Measurements from ENCODE around the gene HOXC11. TPM values are rescaled to one million over a fixed set of nuclear protein-coding genes. Genes with fewer than 3 reads are reported as not detected.

Gene HOXC11
- polyA plus RNA-seq, 1 experiment, result not detected

DNA sequence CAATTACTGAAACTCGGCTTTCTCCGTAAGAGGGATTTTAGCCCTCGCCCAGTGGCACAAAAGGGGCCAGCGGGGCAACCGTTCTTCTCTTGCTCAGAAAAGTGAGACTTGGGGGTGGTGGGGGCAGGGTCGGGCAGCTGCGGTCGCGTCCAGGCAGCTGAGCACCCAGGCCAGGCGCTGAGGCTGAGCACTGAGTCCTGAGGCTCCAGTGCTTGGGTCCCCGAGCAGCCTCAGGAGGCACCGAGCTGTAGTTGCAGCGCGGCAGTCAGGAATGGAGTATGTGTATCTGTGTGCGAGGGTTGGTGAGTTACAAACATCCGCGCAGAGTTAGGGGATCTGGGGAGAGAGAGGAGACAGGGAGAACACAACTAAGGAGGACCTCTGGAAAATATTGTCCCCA, 51.2 kb downstream of the HOXC11 start:
- Histone ChIP-seq H3K4me3 (ENCODE audit: low read depth, low read length) (no peak overlapping the region), H3K27me3 (ENCODE audit: control insufficient read depth, insufficient read depth, low read length) (peaks cover 97% of the 10 kb centered on the region), H3K27ac (ENCODE audit: low read depth, low read length) (no peak overlapping the region), H3K9me3 (ENCODE audit: control insufficient read depth, insufficient read depth, low read length) (peaks cover 4% of the 10 kb centered on the region; the same call in 1 of the 2 replicates)
- DNase-seq (ENCODE audit: low read depth, low spot score), result no peak
- ChIA-PET CTCF (interaction anchor here (0.8 to 2.0 kb wide), 3 partner anchors 177 to 190 kb away, joined by 3 to 6 read pairs (median 3); no protein-coding TSS in a partner anchor), POLR2A (no interaction called here)
- TF ChIP-seq, protein P1, sequence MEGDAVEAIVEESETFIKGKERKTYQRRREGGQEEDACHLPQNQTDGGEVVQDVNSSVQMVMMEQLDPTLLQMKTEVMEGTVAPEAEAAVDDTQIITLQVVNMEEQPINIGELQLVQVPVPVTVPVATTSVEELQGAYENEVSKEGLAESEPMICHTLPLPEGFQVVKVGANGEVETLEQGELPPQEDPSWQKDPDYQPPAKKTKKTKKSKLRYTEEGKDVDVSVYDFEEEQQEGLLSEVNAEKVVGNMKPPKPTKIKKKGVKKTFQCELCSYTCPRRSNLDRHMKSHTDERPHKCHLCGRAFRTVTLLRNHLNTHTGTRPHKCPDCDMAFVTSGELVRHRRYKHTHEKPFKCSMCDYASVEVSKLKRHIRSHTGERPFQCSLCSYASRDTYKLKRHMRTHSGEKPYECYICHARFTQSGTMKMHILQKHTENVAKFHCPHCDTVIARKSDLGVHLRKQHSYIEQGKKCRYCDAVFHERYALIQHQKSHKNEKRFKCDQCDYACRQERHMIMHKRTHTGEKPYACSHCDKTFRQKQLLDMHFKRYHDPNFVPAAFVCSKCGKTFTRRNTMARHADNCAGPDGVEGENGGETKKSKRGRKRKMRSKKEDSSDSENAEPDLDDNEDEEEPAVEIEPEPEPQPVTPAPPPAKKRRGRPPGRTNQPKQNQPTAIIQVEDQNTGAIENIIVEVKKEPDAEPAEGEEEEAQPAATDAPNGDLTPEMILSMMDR (IDR thresholded peaks at IDR 0.05; ENCODE audit: low read depth, low read length), result no peak

DNA sequence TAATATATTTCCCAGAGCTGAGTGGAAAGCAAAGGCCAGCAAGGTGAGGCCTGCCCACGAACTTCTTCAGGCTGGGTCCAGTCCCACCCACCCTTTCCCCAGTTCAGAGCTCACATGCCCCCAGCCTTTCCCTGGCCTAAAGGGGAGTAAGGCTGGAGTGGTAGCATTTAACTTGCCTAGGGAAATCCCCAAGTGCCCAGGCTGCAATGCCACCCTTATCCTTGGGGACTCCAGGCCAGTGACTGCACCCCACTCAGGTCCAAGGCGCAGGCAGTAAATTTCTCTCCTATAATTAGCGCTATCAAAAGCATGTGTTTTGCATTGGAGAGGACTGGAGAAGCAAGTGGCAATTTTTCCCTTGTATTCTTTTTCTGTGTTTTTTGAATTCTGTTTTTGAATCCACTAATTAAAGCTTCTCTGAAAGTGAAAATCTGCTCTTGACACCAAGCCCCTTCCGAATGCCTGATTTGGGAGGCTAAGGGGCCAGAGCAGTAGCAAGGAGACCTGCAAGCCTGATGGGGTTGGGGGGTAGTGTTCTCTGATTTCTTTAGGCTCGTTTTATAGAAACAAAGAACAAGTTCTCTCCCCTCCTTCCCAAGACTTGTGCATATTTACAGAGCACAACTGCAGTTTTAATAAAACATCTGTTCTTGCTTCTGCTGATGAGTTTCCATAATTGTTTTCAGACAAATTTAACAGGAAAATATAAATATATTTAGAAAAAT, 51.8 kb downstream of the HOXC11 start:
- no peak overlapping the region for H3K4me3 ChIP-seq (ENCODE audit: low read depth, low read length)
- TF ChIP-seq, protein P1 (IDR thresholded peaks at IDR 0.05; ENCODE audit: low read depth, low read length), result no peak
- POLR2A ChIA-PET, result no interaction called here
- DNase-seq (ENCODE audit: low read depth, low spot score), result no peak
- H3K27ac ChIP-seq (ENCODE audit: low read depth, low read length), result no peak overlapping the region
- H3K27me3 ChIP-seq (ENCODE audit: control insufficient read depth, insufficient read depth, low read length), result peaks cover 96% of the 10 kb centered on the region
- H3K9me3 ChIP-seq (ENCODE audit: control insufficient read depth, insufficient read depth, low read length), result no peaks in the 10 kb centered on the region; the same call in 1 of the 2 replicates
- CTCF ChIA-PET, result interaction anchor here (0.5 to 2.0 kb wide), 2 partner anchors 177 to 178 kb away, joined by 4 to 6 read pairs; no protein-coding TSS in a partner anchor

DNA sequence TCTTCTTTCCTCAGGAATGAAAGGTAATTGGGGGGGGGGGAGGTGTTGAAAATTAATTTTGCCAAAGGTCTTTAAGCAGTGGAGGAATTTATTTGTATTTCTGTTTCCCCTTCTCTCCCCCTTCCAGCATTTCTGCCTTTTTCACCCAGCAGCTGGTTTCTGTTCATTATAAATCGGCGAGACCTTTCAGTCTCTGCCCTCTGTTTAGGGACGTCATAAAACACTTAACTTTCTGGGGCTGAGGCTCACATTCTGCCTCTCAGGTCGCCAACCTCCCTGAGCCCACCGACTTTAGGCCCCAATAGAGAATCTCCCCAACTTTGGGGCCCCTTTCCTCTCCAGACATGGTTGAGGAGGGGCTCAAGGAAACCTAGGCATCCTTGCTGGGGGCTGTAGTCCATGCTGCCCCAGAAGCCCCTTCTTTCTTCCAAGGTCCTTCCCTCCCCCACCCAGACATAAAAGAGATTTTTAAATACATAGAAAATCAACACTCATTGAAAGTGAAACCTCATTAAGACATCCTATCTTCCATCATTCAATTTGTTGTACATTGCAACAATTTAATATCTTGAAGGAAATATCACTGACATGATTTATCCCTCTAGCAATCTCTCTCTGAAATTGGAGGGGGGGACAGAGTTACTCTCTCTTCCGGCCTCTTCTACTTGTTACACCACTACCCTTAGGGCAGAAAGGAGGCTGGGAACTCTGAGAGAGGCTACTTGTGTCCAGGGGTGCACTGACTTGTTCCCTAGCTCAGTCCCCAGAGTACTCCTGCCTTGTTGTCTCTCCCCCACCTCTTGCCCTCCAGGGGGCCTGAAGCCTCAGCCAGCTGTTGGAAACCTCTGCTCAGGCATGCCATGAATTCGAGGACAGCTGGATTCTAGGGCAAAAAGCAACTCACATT, 52.8 kb downstream of the HOXC11 start:
- Histone ChIP-seq H3K4me3 (ENCODE audit: low read depth, low read length) (no peak overlapping the region), H3K9me3 (ENCODE audit: control insufficient read depth, insufficient read depth, low read length) (no peaks in the 10 kb centered on the region; the same call in 1 of the 2 replicates), H3K27ac (ENCODE audit: low read depth, low read length) (no peak overlapping the region), H3K27me3 (ENCODE audit: control insufficient read depth, insufficient read depth, low read length) (peaks cover 93% of the 10 kb centered on the region)
- ChIA-PET CTCF (interaction anchor here (0.6 to 1.1 kb wide), 2 partner anchors 175 to 183 kb away, joined by 3 read pairs; no protein-coding TSS in a partner anchor), POLR2A (no interaction called here)
- TF ChIP-seq, protein P1 (IDR thresholded peaks at IDR 0.05; ENCODE audit: low read depth, low read length), result no peak
- DNase-seq (ENCODE audit: low read depth, low spot score), result no peak

DNA sequence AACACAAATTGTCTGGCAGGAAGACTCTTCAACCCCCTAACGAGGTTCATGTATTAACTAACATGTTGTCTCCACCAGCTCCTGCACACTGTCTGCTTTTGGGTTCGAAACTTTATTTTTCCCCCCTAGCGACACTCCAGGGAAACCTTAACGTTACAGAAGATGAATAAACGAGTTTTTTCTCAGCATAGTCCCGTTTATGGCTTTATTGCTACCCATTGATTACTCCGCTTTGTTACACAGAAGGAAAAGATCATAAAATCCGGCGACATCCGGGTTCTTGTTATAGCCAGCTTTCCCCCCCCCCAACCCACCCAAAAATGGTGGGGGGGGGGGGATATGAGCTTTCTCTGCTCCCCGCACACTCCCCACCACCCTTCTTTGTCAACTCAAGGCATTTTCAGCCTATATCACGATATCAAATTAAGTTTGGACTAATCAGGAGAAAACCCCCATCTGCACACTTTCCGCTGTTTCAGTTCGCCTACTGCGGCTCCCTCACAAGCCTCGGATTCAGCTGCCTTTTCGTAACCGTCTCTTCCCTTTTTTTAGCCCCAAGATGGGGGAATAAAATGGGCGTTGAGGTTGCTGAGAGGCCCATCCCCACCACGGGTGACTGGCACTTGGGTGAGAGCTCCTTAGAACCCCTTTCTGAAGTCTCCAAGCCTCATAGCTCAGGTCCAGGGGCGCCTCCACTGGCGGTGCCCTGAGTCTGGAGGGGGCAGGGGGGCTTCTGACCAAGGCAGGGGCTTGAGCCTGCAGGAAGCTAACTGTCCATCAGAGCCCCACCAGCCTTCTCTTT, 53.9 kb downstream of the HOXC11 start:
- ChIA-PET CTCF (interaction anchor here (1.1 kb wide), 1 partner anchor 174 kb away, joined by 3 read pairs; no protein-coding TSS in a partner anchor), POLR2A (no interaction called here)
- no peak overlapping the region for H3K27ac ChIP-seq (ENCODE audit: low read depth, low read length)
- DNase-seq (ENCODE audit: low read depth, low spot score), result no peak
- H3K27me3 ChIP-seq (ENCODE audit: control insufficient read depth, insufficient read depth, low read length), result peaks cover 93% of the 10 kb centered on the region
- H3K4me3 ChIP-seq (ENCODE audit: low read depth, low read length), result no peak overlapping the region
- H3K9me3 ChIP-seq (ENCODE audit: control insufficient read depth, insufficient read depth, low read length), result no peaks in the 10 kb centered on the region; the same call in 1 of the 2 replicates
- TF ChIP-seq, protein P1 (IDR thresholded peaks at IDR 0.05; ENCODE audit: low read depth, low read length), result no peak

Small RNA genes lying within 50 kb of the gene (small RNA-seq; reads per million reads assigned to genes)
- gene AC012531.3 (ENCODE audit: insufficient read length, low read depth), result not detected
- not detected for gene AC012531.4 (ENCODE audit: insufficient read length, low read depth)
- not detected for gene MIR196A2 (ENCODE audit: insufficient read length, low read depth)
- gene RF01905 (ENCODE audit: insufficient read length, low read depth), result not detected
- not detected for gene RF01906 (ENCODE audit: insufficient read length, low read depth)

Other genes starting within 250 kb of the HOXC11 start
- gene CALCOCO1, start 245.7 kb upstream of the HOXC11 start, polyA plus RNA-seq (2011; rRNA removed), result 124 and 128 TPM in 2 replicates
- not detected in 2 replicates for gene CISTR, start 221.1 kb upstream of the HOXC11 start, polyA plus RNA-seq (2011; rRNA removed)
- not detected in 2 replicates for gene HOXC13, start 34.3 kb upstream of the HOXC11 start, polyA plus RNA-seq (2011; rRNA removed)
- gene HOXC12, start 18.2 kb upstream of the HOXC11 start, polyA plus RNA-seq (2011; rRNA removed), result not detected in 2 replicates
- gene HOTAIR, start 1.8 kb downstream of the HOXC11 start, polyA plus RNA-seq (2011; rRNA removed), result not detected in 2 replicates
- not detected in 2 replicates for gene HOXC10, start 12.0 kb downstream of the HOXC11 start, polyA plus RNA-seq (2011; rRNA removed)
- not detected in 2 replicates for gene HOXC9, start 27.0 kb downstream of the HOXC11 start, polyA plus RNA-seq (2011; rRNA removed)
- 0.05 TPM in 2 replicates for gene HOXC8, start 35.9 kb downstream of the HOXC11 start, polyA plus RNA-seq (2011; rRNA removed)
- gene HOXC6, start 55.3 kb downstream of the HOXC11 start, polyA plus RNA-seq (2011; rRNA removed), result 0.02 TPM in 1 of 2 replicates, not detected in the other
- not detected in 2 replicates for gene HOXC5, start 59.9 kb downstream of the HOXC11 start, polyA plus RNA-seq (2011; rRNA removed)
- 0.05 TPM in 1 of 2 replicates, not detected in the other for gene HOXC4, start 80.7 kb downstream of the HOXC11 start, polyA plus RNA-seq (2011; rRNA removed)
- gene SMUG1, start 215.9 kb downstream of the HOXC11 start, polyA plus RNA-seq (2011; rRNA removed), result 26.9 and 31.5 TPM in 2 replicates